SK-N-SH (cell line): Measurements from ENCODE around the gene ADAMTS5. TPM values are rescaled to one million over a fixed set of nuclear protein-coding genes. Genes with fewer than 3 reads are reported as not detected.

ENCODE experiments used
- CTCF ChIA-PET: fragments of 300-600, 350-600 bp; formaldehyde crosslinking; extraction: SDS; loops from one replicate; lab custom pipeline; 2021; lab: Yijun Ruan, JAX
- POLR2A ChIA-PET: fragments of 350-600 bp; sonication (Branson Sonifier 250); formaldehyde crosslinking; extraction: SDS; loops from one replicate; lab custom pipeline; 2020; ENCODE audit warnings: antibody characterized with exemption, inconsistent platforms; lab: Yijun Ruan, JAX
- DNase-seq: peaks from one replicate; pipeline ENCODE4 v3.0.0; 2012
- H2AFZ ChIP-seq: fragments of 200-600 bp; sonication (generic); 2 replicates; pipeline ENCODE4 v1.8.1; 2016; ENCODE audit warnings: antibody characterized with exemption, mild to moderate bottlenecking, low read depth
- H3F3A ChIP-seq: fragments of 200-600 bp; sonication (generic); replicated peaks from 2 replicates; pipeline ENCODE3; 2016; ENCODE audit warnings: antibody characterized with exemption, mild to moderate bottlenecking; ENCODE audit not compliant: insufficient read depth
- H3K27ac ChIP-seq, 2 experiments: fragments of 200-500 bp in 1 of 2; fragments of 200-600 bp in 1 of 2; sonication (Bioruptor generic) in 1 of 2; sonication (generic), shearing (Covaris generic) in 1 of 2; 2 replicates each; pipeline versions ENCODE4 v1.5.1 to v1.6.1; 2014 to 2016; ENCODE audit warnings: low read depth in 2 of 2, inconsistent platforms in 1 of 2, low read length in 1 of 2, mild to moderate bottlenecking in 1 of 2, mixed read lengths in 1 of 2
- H3K27me3 ChIP-seq: fragments of 200-600 bp; sonication (generic), shearing (Covaris generic); 2 replicates; pipeline ENCODE4 v1.6.1; 2016; ENCODE audit warnings: mixed run types; ENCODE audit not compliant: insufficient read depth
- H3K36me3 ChIP-seq, 2 experiments: fragments of 200-500 bp in 1 of 2; fragments of 200-600 bp in 1 of 2; sonication (Bioruptor generic) in 1 of 2; sonication (generic) in 1 of 2; replicated peaks in 1 of 2; 2 replicates each; pipeline versions ENCODE3 to v1.5.1; 2014 to 2016; ENCODE audit warnings: low read length in 1 of 2, mild to moderate bottlenecking in 1 of 2; ENCODE audit not compliant: insufficient read depth in 2 of 2, control insufficient read depth in 1 of 2
- H3K4me1 ChIP-seq, 2 experiments: fragments of 200-500 bp in 1 of 2; fragments of 200-600 bp in 1 of 2; sonication (Bioruptor generic) in 1 of 2; sonication (generic), shearing (Covaris generic) in 1 of 2; 2 replicates each; pipeline versions ENCODE4 v1.5.1 to v1.6.1; 2014 to 2016; ENCODE audit warnings: low read depth in 1 of 2, low read length in 1 of 2, mixed run types in 1 of 2; ENCODE audit not compliant: insufficient read depth in 2 of 2, control insufficient read depth in 1 of 2
- H3K4me2 ChIP-seq: fragments of 200-600 bp; sonication (generic), shearing (Covaris generic); 2 replicates; pipeline ENCODE4 v1.6.1; 2017; ENCODE audit warnings: mixed run types
- H3K4me3 ChIP-seq, 2 experiments: fragments of 200-500 bp in 1 of 2; fragments of 200-600 bp in 1 of 2; sonication (Bioruptor generic) in 1 of 2; sonication (generic), shearing (Covaris generic) in 1 of 2; 2 replicates each; pipeline versions ENCODE4 v1.5.1 to v1.8.1; 2014 to 2016; ENCODE audit warnings: low read depth in 2 of 2, inconsistent platforms in 1 of 2, low read length in 1 of 2, mild to moderate bottlenecking in 1 of 2, mixed read lengths in 1 of 2, moderate library complexity in 1 of 2
- H3K79me2 ChIP-seq: fragments of 200-600 bp; sonication (generic); 2 replicates; pipeline ENCODE4 v1.8.1; 2017; ENCODE audit warnings: mild to moderate bottlenecking; ENCODE audit not compliant: insufficient read depth
- H3K9ac ChIP-seq: fragments of 200-600 bp; sonication (generic); 2 replicates; pipeline ENCODE4 v1.6.1; 2017; ENCODE audit warnings: mixed run types
- H3K9me2 ChIP-seq: fragments of 200-600 bp; sonication (generic); 2 replicates; pipeline ENCODE4 v1.6.1; 2017; ENCODE audit warnings: mixed run types
- H3K9me3 ChIP-seq: fragments of 200-600 bp; sonication (generic); 2 replicates; pipeline ENCODE4 v1.6.1; 2017; ENCODE audit warnings: mixed run types, mild to moderate bottlenecking, moderate library complexity
- H4K20me1 ChIP-seq: fragments of 200-600 bp; sonication (generic); 2 replicates; pipeline ENCODE4 v1.6.1; 2017; ENCODE audit warnings: mild to moderate bottlenecking, mixed run types; ENCODE audit not compliant: insufficient read depth
- EZH2phosphoT487 ChIP-seq: fragments of 200-600 bp; sonication (generic); IDR thresholded peaks from 2 replicates; pipeline ENCODE4 v1.6.1; 2017; ENCODE audit warnings: low read depth, mixed run types, mild to moderate bottlenecking, antibody characterized with exemption, moderate library complexity, borderline replicate concordance
- JUND ChIP-seq: IDR thresholded peaks from 2 replicates; pipeline ENCODE4 v1.4.0; 2012
- MXI1 ChIP-seq: IDR thresholded peaks from 2 replicates; pipeline ENCODE4 v1.6.1; 2012; ENCODE audit warnings: mild to moderate bottlenecking, low read depth, low read length, improper control_type of control experiment
- POLR2AphosphoS5 ChIP-seq: IDR thresholded peaks from 2 replicates; pipeline ENCODE4 v1.6.1; 2012; ENCODE audit warnings: low read depth, low read length
- RCOR1 ChIP-seq: fragments of 150-350 bp; IDR thresholded peaks from 2 replicates; pipeline ENCODE4 v1.6.1; 2017; ENCODE audit warnings: antibody characterized with exemption, low read length
- SIN3A ChIP-seq: IDR thresholded peaks from 2 replicates; pipeline ENCODE4 v1.6.1; 2012; ENCODE audit warnings: low read depth, mild to moderate bottlenecking, low read length, moderate library complexity, borderline replicate concordance
- TAF1 ChIP-seq: IDR thresholded peaks from 2 replicates; pipeline ENCODE4 v1.6.1; 2012; ENCODE audit warnings: low read depth, mild to moderate bottlenecking, low read length, moderate library complexity, borderline replicate concordance
- TCF12 ChIP-seq: IDR thresholded peaks from 2 replicates; pipeline ENCODE4 v1.4.0; 2012
- WGBS: methylation state at CpG from one replicate; pipeline ENCODE4 v1.1.6; 2017; ENCODE audit warnings: low lambda C conversion rate; 5-methylcytosine and 5-hydroxymethylcytosine counted together
- polyA plus RNA-seq, 3 experiments: library from polyadenylated mRNA; depleted of rRNA; stranded (reverse); fragments of >200 nt; gene quantifications; 2 replicates each; pipeline ENCODE4 v1.2.3, GENCODE V29; 2012
- TF ChIP-seq, protein P1 (sequence below): fragments of 200-600 bp; sonication (generic); IDR thresholded peaks from 2 replicates; pipeline ENCODE4 v1.6.1; 2017; ENCODE audit warnings: antibody characterized with exemption, mild to moderate bottlenecking, moderate library complexity
- TF ChIP-seq, protein P2 (sequence below): fragments of 150-350 bp; IDR thresholded peaks from 2 replicates; pipeline ENCODE4 v1.6.1; 2017; ENCODE audit warnings: antibody characterized with exemption, low read length, low read depth, borderline replicate concordance

The ADAMTS5 gene
- polyA plus RNA-seq, 1 of the 3 experiments (the other 2 are of a cell fraction), result 0.90 TPM

DNA sequence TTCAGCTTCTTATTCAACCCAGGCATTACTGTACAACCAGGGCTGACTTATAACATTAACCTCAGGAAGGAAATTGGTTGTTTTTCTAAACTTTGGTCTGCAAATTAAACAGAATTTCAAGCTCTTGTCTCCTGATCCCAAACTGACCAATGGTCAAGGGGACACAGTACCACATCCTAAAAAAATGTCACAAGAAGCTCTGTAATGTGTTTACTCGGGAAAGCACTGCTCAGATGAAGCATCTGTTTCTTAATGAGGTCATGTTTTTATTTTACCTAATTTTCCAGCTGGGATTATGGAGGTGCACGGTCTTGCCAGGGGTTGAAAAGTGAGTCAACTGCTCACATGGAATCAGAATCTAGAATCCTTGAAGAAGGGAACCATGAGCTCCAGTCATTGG lies 18.7 kb downstream of the ADAMTS5 start (continued):
- TF ChIP-seq, protein P1, sequence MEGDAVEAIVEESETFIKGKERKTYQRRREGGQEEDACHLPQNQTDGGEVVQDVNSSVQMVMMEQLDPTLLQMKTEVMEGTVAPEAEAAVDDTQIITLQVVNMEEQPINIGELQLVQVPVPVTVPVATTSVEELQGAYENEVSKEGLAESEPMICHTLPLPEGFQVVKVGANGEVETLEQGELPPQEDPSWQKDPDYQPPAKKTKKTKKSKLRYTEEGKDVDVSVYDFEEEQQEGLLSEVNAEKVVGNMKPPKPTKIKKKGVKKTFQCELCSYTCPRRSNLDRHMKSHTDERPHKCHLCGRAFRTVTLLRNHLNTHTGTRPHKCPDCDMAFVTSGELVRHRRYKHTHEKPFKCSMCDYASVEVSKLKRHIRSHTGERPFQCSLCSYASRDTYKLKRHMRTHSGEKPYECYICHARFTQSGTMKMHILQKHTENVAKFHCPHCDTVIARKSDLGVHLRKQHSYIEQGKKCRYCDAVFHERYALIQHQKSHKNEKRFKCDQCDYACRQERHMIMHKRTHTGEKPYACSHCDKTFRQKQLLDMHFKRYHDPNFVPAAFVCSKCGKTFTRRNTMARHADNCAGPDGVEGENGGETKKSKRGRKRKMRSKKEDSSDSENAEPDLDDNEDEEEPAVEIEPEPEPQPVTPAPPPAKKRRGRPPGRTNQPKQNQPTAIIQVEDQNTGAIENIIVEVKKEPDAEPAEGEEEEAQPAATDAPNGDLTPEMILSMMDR, result no peak

DNA sequence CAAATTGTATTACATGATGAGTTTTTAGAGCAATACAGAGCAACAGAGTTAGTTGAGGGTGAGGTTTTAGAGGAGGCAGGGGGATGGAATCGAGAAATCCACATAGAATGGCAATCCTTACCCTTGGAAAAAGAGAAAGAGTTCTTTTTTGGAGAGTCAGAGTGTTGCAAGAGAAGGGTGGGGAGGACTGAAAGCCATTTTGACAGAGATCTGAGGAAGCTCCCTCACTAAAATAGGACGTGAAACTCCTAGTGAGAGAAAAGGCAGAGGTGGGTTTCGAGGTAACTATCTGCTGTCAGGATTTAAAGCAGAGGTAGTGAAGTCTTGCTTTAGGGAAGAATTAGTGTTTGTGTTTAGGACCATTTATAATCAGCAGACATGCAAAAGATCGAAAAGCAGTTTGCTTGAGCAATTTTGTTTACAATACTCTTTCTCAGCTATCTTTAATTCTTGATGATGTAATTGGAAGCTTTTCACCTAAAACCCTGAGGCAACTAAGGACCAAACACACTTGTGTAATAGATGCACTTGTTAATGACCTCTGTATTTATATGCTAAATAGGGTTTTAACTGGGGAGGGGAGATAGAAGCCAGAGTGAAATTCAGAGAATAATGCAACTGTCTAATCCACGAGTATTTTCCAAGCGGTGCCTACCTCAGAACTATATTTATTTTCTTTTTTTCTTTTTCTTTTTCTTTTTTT lies 20.0 kb downstream of the ADAMTS5 start:
- CTCF ChIA-PET, result interaction anchor here (0.6 to 2.5 kb wide), 3 partner anchors 15 to 216 kb away, joined by 3 to 10 read pairs (median 3); no protein-coding TSS in a partner anchor
- H3K4me2 ChIP-seq, result no peak overlapping the region
- H3K27ac ChIP-seq, result no peak overlapping the region

DNA sequence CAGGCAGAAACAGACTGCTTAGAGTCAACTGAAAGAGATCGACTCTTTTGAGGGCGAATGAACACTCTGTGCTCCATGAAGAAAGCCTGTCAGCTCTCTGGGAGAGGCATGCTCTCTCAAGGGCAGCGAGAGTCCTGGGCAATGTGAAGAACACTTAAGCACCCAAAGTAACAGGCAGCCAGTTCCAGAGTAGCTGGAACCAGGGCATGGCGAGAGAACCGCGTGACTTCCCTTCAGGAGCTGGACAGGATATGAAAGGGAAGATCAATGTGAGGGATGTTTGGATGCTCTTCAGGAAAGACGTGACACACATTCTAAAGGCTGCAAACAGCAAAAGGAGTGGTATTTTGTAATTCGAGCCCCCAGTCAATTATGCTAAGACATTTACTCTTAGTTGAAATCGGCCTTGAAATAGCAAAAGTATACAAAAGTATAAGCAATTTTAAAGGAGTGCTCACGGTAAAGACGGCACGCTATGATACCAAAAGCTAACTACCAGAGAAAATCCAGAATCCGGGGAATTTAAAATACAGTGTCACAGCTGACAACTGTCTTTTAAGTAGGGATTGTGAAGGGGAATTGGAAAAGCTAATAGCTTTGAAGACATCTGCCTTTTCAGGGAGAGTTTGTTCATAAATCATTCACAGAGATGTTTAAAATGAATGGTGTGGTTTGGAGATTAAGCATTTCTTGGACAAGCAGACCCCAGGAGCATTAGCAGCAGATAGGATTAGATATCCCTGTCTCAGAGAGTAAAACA lies 20.8 kb downstream of the ADAMTS5 start:
- H3K4me3 ChIP-seq, result no peak overlapping the region
- H3K4me1 ChIP-seq, result peaks cover 0 to 3% of the 10 kb centered on the region in 2 experiments; a peak in 2 of 4 replicates
- H3K36me3 ChIP-seq, result peaks cover 0 to 19% of the 10 kb centered on the region in 2 experiments
- H4K20me1 ChIP-seq, result no peaks in the 10 kb centered on the region
- ChIA-PET POLR2A (interaction anchor here (0.6 kb wide), 1 partner anchor 233 kb away, joined by 5 read pairs; no protein-coding TSS in a partner anchor), CTCF (interaction anchor here (1.4 kb wide), 1 partner anchor 95 kb away, joined by 3 read pairs; no protein-coding TSS in a partner anchor)
- no peak overlapping the region for H3K27ac ChIP-seq
- H3K9ac ChIP-seq, result no peak overlapping the region
- H3K9me2 ChIP-seq, result no peaks in the 10 kb centered on the region
- 75% methylated on average over 13 of the region's 13 CpGs for WGBS
- no peaks in the 10 kb centered on the region for H3K79me2 ChIP-seq
- TF ChIP-seq JUND, result no peak
- DNase-seq, result no peak
- H3K9me3 ChIP-seq, result no peaks in the 10 kb centered on the region
- H3K4me2 ChIP-seq, result no peak overlapping the region
- no peak overlapping the region for H2AFZ ChIP-seq
- H3F3A ChIP-seq, result no peaks in the 10 kb centered on the region
- H3K27me3 ChIP-seq, result no peaks in the 10 kb centered on the region

More for the DNA sequence above, 20.0 kb downstream of the ADAMTS5 start:
- Histone ChIP-seq H3K9me2 (no peaks in the 10 kb centered on the region), H3K4me3 (no peak overlapping the region), H3K36me3 (peaks cover 0 to 19% of the 10 kb centered on the region in 2 experiments), H2AFZ (no peak overlapping the region), H3K9me3 (no peaks in the 10 kb centered on the region), H3K4me1 (peaks cover 0 to 3% of the 10 kb centered on the region in 2 experiments; a peak in 2 of 4 replicates), H4K20me1 (no peaks in the 10 kb centered on the region), H3K9ac (no peak overlapping the region), H3K79me2 (no peaks in the 10 kb centered on the region), H3F3A (no peaks in the 10 kb centered on the region), H3K27me3 (no peaks in the 10 kb centered on the region)
- no peak for TF ChIP-seq TCF12
- TF ChIP-seq POLR2AphosphoS5, result no peak
- TF ChIP-seq, protein P2, sequence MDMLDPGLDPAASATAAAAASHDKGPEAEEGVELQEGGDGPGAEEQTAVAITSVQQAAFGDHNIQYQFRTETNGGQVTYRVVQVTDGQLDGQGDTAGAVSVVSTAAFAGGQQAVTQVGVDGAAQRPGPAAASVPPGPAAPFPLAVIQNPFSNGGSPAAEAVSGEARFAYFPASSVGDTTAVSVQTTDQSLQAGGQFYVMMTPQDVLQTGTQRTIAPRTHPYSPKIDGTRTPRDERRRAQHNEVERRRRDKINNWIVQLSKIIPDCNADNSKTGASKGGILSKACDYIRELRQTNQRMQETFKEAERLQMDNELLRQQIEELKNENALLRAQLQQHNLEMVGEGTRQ, result no peak
- no peak for TF ChIP-seq MXI1
- TF ChIP-seq SIN3A, result no peak
- TF ChIP-seq EZH2phosphoT487, result no peak
- no peak for TF ChIP-seq RCOR1
- TF ChIP-seq TAF1, result no peak
- POLR2A ChIA-PET, result interaction anchor here (0.6 kb wide), 1 partner anchor 232 kb away, joined by 5 read pairs; no protein-coding TSS in a partner anchor
- WGBS, result 82% methylated on average over 6 of the region's 6 CpGs
- no peak for DNase-seq
